Adrenal gland (tissue), 5 donors: Measurements from ENCODE around the gene BRINP2.

ENCODE experiments used
- POLR2A ChIP-seq, 2 donors: fragments of 450-650 bp; IDR thresholded peaks; one replicate each; pipeline ENCODE4 v1.6.1; 2017; ENCODE audit warnings: antibody characterized with exemption in 2 of 2, mild to moderate bottlenecking in 2 of 2, moderate library complexity in 1 of 2
- TF ChIP-seq, protein P1 (sequence below), 6 experiments: fragments of 450-650 bp in 4 of 6; fragments of 200-600 bp in 2 of 6; sonication (generic) in 1 of 6; IDR thresholded peaks; 1 replicate in 5 of 6; 2 replicates in 1 of 6; pipeline versions ENCODE4 v1.5.1 to v1.8.0; 2016 to 2021; ENCODE audit warnings: antibody characterized with exemption in 6 of 6, mild to moderate bottlenecking in 2 of 6, moderate library complexity in 1 of 6
- donor health status: DM: no; HTN: no; CAD: no.

DNA sequence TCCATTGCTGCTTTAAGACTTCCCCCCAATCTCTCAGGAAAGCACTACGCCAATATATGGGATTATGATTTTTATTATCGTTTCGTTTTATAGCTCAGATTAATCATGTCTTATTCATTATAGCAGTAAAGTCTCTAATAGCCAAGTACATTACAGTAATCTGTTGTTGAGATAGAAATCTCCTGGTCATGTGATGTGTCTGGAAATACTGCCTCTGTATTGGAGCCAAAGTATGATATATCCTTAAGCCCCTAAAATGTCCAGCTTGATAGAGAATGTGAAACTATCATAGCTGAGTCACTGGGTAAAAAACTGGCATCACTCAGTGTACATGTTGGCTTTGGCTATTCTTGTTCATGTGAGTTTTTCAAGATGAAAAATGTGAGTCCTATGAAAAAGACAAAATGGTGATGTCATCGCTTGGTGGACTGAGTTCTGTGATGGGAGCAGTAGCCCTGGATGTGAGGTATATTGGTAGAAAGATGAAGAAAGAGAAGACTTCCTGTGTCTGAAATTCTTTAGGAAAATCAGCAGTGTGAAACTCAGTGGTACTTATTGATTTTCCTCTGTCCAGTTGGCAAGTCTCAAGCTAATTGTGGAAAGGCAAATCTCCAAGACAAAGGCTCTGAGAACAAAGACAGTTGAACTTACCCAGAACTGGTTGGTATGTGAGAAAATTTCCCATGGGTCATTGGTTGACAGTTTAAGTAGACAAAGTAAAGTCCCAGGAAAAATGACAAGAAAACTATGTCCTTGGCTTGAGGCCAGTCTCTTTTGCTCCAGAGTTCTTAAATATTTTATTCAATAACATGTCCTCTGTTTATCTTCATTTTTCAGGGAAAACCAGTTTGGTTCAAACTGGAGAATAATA is 76.2 kb downstream of the BRINP2 start:
- TF ChIP-seq, protein P1, sequence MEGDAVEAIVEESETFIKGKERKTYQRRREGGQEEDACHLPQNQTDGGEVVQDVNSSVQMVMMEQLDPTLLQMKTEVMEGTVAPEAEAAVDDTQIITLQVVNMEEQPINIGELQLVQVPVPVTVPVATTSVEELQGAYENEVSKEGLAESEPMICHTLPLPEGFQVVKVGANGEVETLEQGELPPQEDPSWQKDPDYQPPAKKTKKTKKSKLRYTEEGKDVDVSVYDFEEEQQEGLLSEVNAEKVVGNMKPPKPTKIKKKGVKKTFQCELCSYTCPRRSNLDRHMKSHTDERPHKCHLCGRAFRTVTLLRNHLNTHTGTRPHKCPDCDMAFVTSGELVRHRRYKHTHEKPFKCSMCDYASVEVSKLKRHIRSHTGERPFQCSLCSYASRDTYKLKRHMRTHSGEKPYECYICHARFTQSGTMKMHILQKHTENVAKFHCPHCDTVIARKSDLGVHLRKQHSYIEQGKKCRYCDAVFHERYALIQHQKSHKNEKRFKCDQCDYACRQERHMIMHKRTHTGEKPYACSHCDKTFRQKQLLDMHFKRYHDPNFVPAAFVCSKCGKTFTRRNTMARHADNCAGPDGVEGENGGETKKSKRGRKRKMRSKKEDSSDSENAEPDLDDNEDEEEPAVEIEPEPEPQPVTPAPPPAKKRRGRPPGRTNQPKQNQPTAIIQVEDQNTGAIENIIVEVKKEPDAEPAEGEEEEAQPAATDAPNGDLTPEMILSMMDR (IDR thresholded peaks at IDR 0.05): no peak
- TF ChIP-seq POLR2A (IDR thresholded peaks at IDR 0.05): no peak
